HG03571 (cell line): ENCODE measurements around the gene UBQLNL.

Experiments
- ATAC-seq: cut with Tn5 transposase; IDR thresholded peaks from one replicate; pipeline ENCODE4 v1.9.1; 2021; ENCODE audit not compliant: unreplicated experiment

The UBQLNL gene

DNA sequence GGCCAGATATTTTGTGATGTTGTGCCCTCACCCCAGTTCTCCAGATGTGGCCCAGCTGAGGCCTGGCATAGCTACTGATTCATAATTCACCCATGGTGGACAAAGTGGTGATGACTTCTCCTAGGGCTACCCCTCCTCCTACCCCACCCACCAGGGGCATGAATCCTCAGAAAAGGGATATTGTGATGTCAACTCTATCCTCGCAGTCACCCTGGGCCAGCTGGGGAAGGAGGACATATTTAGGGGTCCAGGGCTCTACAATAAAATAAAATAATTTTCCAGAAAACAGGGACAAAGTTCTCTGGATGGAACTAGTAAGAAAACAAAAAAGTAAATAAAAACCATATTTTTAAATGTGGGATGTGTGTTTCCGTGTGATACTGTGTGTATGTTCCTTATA, at the start of gene UBQLNL:
Gene UBQLNL (minus strand): TSS at position 101 of the 400 bp plus-strand sequence. CDS start 258 bp downstream, outside the sequence.
- no peak for ATAC-seq

DNA sequence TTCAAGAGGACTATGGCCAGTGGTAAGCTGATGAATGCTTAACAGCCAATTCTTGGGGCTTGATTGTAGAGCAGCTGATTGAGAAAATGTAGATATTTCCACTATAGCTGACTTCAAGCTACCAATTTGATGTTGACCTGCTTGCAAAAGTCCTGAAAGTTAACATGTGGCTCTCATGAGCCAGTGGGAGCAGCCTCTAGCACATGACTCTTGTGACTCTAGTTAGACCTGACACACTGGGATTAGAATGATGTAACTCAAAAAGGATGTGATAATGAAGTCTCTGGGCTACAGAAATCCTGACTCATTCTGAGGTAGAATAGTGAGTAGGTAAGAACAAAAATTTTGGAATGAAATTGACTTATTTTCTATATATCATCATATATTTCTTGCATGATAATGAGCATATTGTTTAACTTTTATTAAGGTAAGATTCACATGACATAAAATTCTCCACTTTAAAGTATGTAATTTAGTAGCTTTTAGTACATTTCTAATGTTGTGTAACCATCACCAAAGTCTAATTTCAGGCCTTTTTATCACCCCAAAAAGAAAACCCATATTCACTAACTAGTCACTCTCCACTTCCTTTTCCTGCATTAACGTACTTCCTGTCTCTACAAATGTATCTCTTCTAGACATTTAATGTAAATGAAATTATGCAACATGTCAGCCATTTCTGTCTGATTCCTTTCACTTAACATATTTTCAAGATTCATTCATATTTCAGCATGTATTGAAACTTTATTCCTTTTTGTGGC, 47.9 kb upstream of the UBQLNL start:
- no peak for ATAC-seq

- ATAC-seq, result no peak
Observed at GRCh38 chr11:5557751-5558150, 41.3 kb upstream of the UBQLNL start.

- ATAC-seq, result no peak
Observed at GRCh38 chr11:5556596-5557188, 40.2 kb upstream of the UBQLNL start.

DNA sequence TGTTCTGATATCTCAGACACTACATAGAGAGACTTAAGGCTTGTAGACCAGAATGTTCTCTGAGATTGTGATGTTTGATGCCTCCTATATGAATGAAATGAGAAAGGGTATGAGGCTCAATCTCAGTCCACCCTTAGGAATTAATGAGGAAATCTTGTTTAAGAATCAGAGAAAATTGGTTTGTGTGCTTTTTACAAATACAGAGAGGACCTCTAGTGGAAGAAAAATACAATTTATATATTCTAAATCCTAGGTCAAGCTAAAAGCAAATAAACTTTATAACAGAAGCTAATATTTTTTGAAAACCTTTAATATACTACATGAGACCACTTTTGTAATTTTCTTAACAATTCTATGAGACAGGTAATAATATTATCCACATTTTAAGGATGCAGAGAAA, 36.8 kb upstream of the UBQLNL start:
- no peak for ATAC-seq

DNA sequence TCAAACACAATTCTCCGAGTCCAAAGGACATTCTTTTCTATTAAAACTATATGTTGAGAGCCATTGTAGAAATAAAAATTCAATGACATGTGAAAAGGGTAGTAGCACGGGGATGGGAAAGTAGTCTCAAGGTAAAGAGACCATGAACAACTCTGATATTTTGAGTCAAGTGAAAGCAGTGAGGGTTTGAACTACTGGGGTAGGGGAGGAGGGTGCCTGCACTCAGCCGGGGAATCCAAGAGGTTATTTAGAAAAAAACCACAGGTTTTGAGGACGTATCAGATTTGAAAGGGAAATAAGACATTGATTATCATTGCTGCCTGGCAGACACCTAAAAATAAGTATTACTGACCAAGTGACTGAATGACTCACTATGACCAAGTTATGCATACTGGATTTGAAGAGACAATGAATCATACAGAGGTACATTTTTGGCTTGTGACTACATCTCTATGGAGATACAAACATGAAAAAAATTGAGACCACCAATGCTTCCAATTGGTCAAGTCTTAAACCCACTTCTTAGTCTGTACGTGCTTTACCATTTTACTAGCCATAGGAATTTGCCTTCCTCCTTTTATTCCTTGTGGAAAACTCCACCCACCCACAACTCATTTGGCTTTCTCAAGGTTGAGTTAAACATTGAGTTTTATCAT, 34.1 kb upstream of the UBQLNL start:
- peak; percentile 34 for ATAC-seq

DNA sequence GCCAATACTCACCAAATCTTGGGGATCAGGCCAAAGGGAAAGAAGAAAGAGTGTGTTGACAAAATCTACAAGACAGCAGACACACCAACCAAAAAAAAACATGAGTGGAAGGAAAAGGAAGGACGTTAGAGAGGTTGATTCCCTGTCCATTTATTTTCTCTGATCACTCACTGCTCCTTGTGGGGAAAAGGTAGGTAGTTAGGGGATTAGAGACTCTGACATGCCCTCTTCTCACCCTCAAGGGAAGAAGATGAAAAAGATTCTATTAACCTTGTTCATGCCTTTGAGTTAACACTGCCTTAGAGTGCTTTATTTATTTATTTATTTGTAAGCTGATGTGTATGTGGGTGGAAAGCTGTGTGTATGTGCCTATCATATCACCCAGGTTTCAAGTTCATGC, 31.9 kb upstream of the UBQLNL start, which contains the start of gene OR52H1:
Gene OR52H1 (minus strand): TSS at position 101 of the 400 bp plus-strand sequence. CDS start 3,035 bp downstream, outside the sequence.
- no peak for ATAC-seq

GRCh38 chr11:5547982-5548381, 31.5 kb upstream of the UBQLNL start:
- peak; percentile 76 for ATAC-seq

DNA sequence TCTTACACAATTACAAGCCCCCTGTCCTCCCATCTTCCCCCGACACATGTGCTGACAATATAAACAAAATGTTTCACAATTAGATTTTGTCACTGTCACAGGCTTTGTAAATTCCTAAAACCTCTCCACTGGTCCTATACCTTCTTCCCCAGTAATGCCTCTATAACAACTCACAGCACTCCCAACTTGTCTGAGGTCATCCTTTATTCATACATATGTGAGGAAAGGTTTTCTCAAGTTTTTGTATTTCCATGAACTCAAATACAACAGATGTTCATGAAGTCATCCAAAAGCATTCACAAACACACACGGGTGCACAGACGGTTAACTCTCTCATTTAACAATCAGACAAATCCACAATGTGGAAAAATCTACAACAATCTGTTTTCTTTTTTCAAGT, 30.0 kb upstream of the UBQLNL start:
- ATAC-seq, result no peak

GRCh38 chr11:5541427-5541826, 24.9 kb upstream of the UBQLNL start:
- no peak for ATAC-seq

DNA sequence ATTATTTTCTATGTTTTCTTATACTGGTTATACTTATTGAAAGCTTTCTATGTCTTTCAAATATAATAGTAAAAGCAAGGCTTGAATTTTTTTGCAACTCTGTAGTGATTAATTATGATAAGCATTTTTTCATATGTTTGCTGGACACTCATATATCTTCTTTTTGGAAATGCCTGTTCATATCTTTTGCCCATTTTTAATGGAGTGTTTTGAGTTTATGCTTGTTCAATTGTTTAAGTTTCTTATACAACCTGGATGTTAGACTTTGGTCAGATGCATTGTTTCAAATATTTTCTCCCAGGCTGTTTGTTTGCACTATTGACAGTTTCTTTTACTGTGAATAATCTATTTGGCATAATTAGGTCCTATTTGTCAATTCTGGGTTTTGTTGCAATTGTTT, 20.0 kb upstream of the UBQLNL start:
- no peak for ATAC-seq

DNA sequence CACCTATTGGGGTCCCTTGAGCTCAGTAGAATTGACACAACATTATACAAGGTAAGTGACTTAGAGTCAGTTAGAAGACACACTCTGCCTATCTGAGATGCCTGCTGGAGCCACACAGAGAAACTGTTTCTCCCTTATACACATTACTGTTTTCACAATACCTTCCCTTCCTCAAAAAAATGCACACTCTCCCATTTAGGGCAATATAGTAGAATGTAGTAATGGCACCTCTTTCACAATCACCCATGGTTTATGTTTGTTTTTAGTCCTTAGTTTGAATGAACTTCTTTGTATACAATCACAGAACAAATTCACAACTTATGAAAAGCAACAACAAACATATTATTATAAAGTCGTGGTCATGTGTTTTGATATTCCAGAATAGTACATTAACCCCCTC, 17.5 kb upstream of the UBQLNL start:
- ATAC-seq, result no peak

- no peak for ATAC-seq
Observed at GRCh38 chr11:5531053-5531831, 14.7 kb upstream of the UBQLNL start.

DNA sequence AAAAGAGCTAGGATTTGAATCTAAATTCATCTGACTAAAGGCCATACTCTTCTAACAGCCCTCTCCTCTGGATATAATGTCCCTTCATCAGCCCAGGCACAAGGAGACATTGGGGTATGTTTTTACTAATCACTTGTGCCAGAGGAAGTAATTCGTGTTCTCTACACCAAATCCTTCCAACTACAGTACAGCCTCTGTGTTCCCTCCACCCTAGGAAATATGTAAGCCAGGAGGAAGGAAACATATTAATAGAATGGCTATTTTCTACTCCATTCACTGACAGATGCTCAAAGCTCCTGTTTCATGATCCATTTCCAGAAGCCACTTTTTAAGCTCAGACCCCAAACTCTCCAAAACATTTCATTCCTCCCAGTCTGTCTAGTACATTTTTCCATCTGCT, 12.0 kb upstream of the UBQLNL start:
- ATAC-seq, result no peak

DNA sequence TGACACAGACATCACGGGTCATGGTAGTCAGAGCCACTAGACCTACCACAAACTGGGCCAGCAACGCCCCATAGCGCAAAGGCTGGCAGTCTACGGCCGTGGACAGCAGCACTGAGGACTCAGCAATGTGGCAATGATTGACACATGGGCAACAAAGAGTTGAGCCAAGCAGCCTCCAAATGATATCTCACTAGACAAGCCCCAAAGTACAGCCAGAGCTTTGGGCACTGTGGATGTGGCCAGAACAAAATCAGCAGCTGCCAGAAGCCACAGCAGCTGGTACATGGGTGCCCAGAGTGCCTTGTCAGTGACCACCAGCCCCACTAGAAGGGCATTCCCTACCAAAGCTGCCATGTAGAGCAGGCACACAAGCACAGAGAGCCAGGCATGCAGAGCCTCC, 11.2 kb upstream of the UBQLNL start:
- ATAC-seq, result no peak

DNA sequence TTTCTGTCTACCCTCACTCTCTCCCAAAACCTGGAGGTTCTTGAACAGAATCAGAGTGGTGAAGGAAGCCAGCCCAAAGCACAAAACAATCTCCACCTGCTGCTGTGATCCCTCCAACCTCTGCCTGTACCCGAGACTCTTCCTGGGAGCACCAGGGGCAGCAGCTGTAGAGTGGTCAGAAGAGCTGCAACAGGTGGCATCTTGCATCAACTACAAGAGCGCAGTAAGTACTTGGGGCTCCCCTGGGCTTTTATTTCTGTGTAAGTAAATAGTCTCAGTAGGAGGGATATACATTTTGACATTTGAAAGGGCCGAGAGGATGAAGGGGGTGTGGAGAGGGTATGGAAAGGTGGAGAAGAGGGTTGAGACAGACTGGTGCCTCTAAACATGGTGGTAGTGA, 8.3 kb upstream of the UBQLNL start:
- ATAC-seq, result no peak

- no peak for ATAC-seq
Observed at GRCh38 chr11:5522308-5522707, 5.8 kb upstream of the UBQLNL start.

- no peak for ATAC-seq
Observed at GRCh38 chr11:5521540-5521939, 5.0 kb upstream of the UBQLNL start.

DNA sequence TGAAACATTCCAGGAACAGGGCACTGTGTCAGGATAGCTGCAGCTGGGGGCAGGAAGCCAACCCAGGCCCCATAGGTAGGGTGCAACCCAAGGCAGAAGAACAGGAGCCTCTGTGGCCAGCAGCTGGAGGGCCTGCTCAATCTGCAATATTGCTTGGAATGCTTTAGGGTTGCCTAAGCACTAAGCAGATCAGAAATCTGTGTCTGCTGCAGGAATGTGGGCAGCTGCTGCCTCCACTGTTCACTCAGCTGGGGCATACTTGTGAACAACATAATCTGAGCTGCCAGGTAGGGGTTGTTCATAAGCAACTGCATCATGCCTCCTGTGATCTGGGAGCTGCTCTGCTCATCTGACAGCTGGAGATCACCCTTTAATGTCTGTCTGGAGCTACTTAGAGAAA, 1.7 kb downstream of the UBQLNL start:
- ATAC-seq, result no peak

GRCh38 chr11:5509803-5510202, 6.7 kb downstream of the UBQLNL start, which contains the start of gene UBQLN3:
UBQLN3 (minus strand) TSS chr11:5509957; CDS start chr11:5509558, 399 bp downstream.
- ATAC-seq, result no peak

DNA sequence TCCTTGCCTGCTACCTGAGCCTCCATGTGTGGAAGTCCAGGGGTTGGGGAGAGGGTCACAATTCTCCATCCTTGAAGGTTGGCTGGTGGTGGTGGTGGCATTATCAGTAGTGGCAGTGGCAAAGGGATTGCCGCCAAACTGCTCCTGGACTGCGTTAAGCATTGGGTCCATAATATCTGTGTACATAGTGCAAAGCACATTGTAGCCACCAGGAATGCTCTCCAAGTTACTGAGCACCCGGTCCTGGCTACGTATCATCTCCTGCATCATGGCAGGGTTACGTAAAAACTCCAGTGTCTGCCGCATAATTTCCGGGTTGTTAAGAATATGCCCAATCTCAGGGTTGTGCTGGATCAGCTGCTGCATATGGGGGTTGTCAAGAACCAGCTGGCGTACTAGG, 7.9 kb downstream of the UBQLNL start:
- no peak for ATAC-seq
